ENCODE data around the gene NXPH1.

The NXPH1 gene

GRCh38 chr7:8436965-8437364, 3.6 kb downstream of the NXPH1 start:
- no peak for DNase-seq (ENCODE audit: low read depth)

- no peak for DNase-seq (ENCODE audit: low read depth)
These were observed 4.2 kb downstream of the NXPH1 start for GRCh38 chr7:8437606-8438005.

GRCh38 chr7:8440670-8441069, 7.3 kb downstream of the NXPH1 start:
- no peak for DNase-seq (ENCODE audit: low read depth)

GRCh38 chr7:8441106-8441965, 7.9 kb downstream of the NXPH1 start:
- no peak for DNase-seq (ENCODE audit: low read depth)

- no peak for DNase-seq (ENCODE audit: low read depth)
These were observed 8.8 kb downstream of the NXPH1 start for GRCh38 chr7:8442051-8442813.

- DNase-seq (ENCODE audit: low read depth): no peak
These were observed 9.4 kb downstream of the NXPH1 start for GRCh38 chr7:8442814-8443304.

GRCh38 chr7:8443576-8444467, 10.4 kb downstream of the NXPH1 start:
- no peak for DNase-seq (ENCODE audit: low read depth)

GRCh38 chr7:8444468-8444769, 11.0 kb downstream of the NXPH1 start:
- no peak for DNase-seq (ENCODE audit: low read depth)

GRCh38 chr7:8453535-8453934, 20.1 kb downstream of the NXPH1 start:
- no peak for DNase-seq (ENCODE audit: low read depth)

- no peak for DNase-seq (ENCODE audit: low read depth)
These were observed 22.0 kb downstream of the NXPH1 start for GRCh38 chr7:8455426-8455825.

GRCh38 chr7:8462309-8462708, 28.9 kb downstream of the NXPH1 start:
- DNase-seq (ENCODE audit: low read depth): no peak

GRCh38 chr7:8465338-8465737, 31.9 kb downstream of the NXPH1 start:
- DNase-seq (ENCODE audit: low read depth): no peak

GRCh38 chr7:8480527-8480926, 47.1 kb downstream of the NXPH1 start:
- no peak for DNase-seq (ENCODE audit: low read depth)

GRCh38 chr7:8481096-8481495, 47.7 kb downstream of the NXPH1 start:
- DNase-seq (ENCODE audit: low read depth): no peak

GRCh38 chr7:8481752-8482446, 48.5 kb downstream of the NXPH1 start:
- DNase-seq (ENCODE audit: low read depth): no peak

GRCh38 chr7:8490391-8491045, 57.1 kb downstream of the NXPH1 start:
- DNase-seq (ENCODE audit: low read depth): no peak

- no peak for DNase-seq (ENCODE audit: low read depth)
These were observed 57.7 kb downstream of the NXPH1 start for GRCh38 chr7:8491106-8491505.

- no peak for DNase-seq (ENCODE audit: low read depth)
These were observed 58.4 kb downstream of the NXPH1 start for GRCh38 chr7:8491544-8492489.

- no peak for DNase-seq (ENCODE audit: low read depth)
These were observed 65.7 kb downstream of the NXPH1 start for GRCh38 chr7:8499128-8499527.

- DNase-seq (ENCODE audit: low read depth): no peak
These were observed 66.9 kb downstream of the NXPH1 start for GRCh38 chr7:8500286-8500685.

Data from activated T-helper 9 cell treated with anti-CD3 and anti-CD28 coated beads, Interleukin-2, amount 50 U/mL, for 16 hours (primary cell).